GM18526 (cell line): ENCODE data around the gene PSD4.

Experiments
- POLR2A ChIP-seq: IDR thresholded peaks from 3 replicates; pipeline ENCODE4 v1.6.1; 2011; ENCODE audit not compliant: insufficient read length; ENCODE audit errors: extremely low read depth

Gene PSD4

GRCh38 chr2:113201496-113202304 lies 27.9 kb downstream of the PSD4 start:
- TF ChIP-seq POLR2A: no peak

GRCh38 chr2:113202305-113203216 lies 28.8 kb downstream of the PSD4 start:
- no peak for TF ChIP-seq POLR2A

DNA sequence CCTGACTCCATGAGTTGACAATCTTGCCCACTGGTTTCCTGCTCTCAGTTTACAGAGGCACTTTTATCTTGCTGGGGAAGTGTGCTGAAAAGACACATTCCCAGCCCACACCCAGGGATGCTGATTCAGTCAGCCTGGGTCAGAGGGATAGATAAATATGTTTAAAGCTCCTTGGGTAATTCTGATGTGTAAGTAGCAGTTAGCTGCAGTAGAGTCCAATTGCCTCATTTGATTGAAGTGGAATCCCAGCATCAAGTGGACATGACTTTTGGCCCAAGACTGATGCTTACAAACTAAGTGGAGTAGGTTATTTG lies 29.4 kb downstream of the PSD4 start:
- no peak for TF ChIP-seq POLR2A

- no peak for TF ChIP-seq POLR2A
Observed at GRCh38 chr2:113203901-113204519, 30.2 kb downstream of the PSD4 start.

DNA sequence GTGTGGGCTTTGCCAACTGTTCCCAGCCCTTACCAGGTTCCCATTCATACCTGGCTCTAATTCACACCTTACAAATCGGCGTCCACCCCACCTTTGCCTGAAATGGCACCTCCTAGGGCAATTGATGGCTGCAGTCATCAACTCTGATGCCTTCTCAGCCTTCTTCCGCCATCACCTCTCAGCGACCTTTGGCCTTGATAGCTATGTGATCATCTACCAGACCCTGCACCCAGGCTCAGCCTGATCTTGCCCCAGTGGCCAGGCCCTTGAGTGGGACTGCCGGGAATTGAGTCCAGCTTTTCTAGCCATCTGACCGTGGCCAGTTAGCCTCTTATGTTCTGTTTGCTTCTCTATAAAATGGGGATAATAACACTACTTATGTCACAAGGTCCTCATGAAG lies 32.5 kb downstream of the PSD4 start:
- no peak for TF ChIP-seq POLR2A

DNA sequence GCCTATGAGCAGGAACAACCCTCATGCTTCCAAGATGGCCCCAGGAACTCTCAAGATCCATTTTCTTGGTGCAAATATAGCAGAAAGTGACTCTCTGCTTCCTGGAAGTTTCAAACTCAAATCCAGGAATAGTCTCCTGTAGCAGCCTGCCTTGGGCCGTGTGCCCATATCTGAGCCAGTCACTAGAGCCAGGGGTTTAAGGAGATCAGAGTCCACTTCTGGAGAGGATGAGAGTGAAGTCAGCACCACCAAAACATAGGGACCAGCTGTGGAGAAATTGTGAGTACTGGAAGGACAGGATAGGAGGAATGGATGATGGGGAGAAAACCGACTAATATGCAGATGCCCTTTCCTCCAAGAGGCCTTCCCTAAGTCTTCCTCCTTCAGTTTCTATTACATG lies 33.2 kb downstream of the PSD4 start:
- TF ChIP-seq POLR2A: no peak

- TF ChIP-seq POLR2A: no peak
Observed at GRCh38 chr2:113208396-113208795, 34.6 kb downstream of the PSD4 start.

- no peak for TF ChIP-seq POLR2A
Observed at GRCh38 chr2:113209011-113209645, 35.4 kb downstream of the PSD4 start.

- TF ChIP-seq POLR2A: no peak
Observed at GRCh38 chr2:113209646-113210171, 35.9 kb downstream of the PSD4 start.

DNA sequence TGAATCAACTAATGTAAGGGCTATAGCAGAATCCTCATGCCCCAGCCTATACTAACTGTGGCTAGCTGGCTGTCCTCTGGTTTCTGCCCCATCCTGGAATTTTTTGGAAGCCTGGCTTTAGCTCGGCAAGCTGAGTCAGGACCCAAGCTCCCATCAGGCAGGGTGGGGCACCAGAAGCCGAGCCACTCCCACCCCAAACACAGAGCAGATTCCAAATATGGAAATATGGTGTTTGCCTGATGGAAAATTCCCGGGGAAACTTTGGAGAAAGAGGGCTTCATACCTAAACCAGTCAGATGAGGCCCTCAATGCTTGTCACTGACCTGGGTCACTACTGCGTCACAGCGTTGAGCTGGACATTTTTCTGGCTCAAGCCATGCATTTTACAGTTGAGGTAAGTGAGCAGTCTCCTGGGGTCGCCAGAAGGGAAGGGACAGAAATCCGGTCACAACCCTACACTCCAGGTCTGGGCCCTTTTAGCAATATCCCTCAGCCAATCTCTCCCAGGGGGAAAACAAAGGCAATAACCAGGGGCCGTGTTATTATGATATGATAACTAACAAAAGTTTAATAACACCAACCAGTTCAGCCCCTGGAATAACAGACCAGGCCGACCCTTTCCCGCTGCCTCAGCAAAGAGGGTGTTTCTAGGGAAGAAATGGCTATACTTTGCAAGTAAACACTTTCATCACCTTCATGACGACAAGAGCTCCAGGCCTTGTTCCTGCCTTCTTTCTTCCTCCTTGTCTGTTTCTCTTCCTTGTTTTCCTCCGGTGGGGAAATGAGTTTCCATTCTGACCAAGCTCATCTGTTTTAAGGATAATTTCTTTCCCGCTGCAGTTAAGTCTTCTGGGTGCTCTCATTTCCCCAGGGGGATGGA lies 37.7 kb downstream of the PSD4 start:
- no peak for TF ChIP-seq POLR2A

DNA sequence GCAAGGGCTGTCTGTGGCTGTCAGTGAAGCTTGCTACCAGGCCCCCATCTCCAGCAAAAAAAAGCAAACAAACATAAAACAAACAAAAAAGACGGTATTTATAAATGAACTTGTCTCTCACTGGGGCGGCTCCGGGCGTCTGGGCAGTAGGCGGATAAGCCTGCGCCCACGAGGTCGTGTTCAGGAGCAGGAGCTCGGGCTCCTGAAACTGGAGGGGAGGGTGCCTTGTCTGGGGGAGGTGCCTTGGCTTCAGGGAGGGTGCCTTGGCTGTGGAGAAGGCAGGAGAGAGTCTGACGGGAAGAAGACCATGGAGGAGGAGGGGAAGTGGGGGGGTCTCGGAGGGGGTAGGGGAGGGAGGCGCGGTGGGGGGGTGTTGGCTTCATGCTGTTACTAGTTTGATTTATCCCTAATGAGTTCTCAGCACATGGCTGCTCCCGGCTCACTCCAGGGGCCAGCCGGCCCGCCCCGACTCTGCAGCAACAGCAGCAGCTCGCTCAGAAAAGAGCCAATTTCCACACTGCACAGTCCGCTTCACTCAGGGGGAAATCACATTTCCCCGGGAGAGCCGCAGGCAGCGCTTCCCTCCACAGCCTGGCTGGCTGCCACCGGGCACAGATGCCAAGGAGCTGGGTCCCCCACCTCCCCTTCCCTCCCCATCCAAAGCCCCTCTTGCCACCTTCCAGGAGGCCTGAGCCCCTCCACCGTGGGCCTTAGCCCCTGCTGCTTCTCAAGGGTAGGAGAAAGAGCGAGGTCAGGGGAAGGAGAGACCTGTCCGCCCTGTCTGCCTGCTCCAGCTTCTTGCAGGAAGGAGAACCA lies 38.7 kb downstream of the PSD4 start:
- TF ChIP-seq POLR2A: no peak

GRCh38 chr2:113213061-113213930 lies 39.5 kb downstream of the PSD4 start:
- no peak for TF ChIP-seq POLR2A
